Measurements from ENCODE around the gene CCDC12.

The CCDC12 gene

GRCh38 chr3:46954178-46954577, 22.4 kb downstream of the CCDC12 start:
- H3K4me3 ChIP-seq (ENCODE audit: low read depth, low read length) = no peak overlapping the region
- TF ChIP-seq CTCF (IDR thresholded peaks at IDR 0.05; ENCODE audit: borderline replicate concordance, insufficient read depth, low read depth, low read length) = no peak

GRCh38 chr3:46953234-46954010, 23.1 kb downstream of the CCDC12 start:
- no peak for TF ChIP-seq CTCF (IDR thresholded peaks at IDR 0.05; ENCODE audit: borderline replicate concordance, insufficient read depth, low read depth, low read length)
- H3K4me3 ChIP-seq (ENCODE audit: low read depth, low read length) = no peak overlapping the region

GRCh38 chr3:46952813-46953212, 23.7 kb downstream of the CCDC12 start:
- TF ChIP-seq CTCF (IDR thresholded peaks at IDR 0.05; ENCODE audit: borderline replicate concordance, insufficient read depth, low read depth, low read length) = no peak

GRCh38 chr3:46950650-46951241, 25.8 kb downstream of the CCDC12 start:
- H3K4me3 ChIP-seq (ENCODE audit: low read depth, low read length) = no peak overlapping the region
- no peak for TF ChIP-seq CTCF (IDR thresholded peaks at IDR 0.05; ENCODE audit: borderline replicate concordance, insufficient read depth, low read depth, low read length)

More at GRCh38 chr3:46952813-46953212, 23.7 kb downstream of the CCDC12 start:
- no peak overlapping the region for H3K4me3 ChIP-seq (ENCODE audit: low read depth, low read length)

GRCh38 chr3:46950177-46950576, 26.4 kb downstream of the CCDC12 start:
- no peak for TF ChIP-seq CTCF (IDR thresholded peaks at IDR 0.05; ENCODE audit: borderline replicate concordance, insufficient read depth, low read depth, low read length)
- no peak overlapping the region for H3K4me3 ChIP-seq (ENCODE audit: low read depth, low read length)

GRCh38 chr3:46948830-46949671, 27.5 kb downstream of the CCDC12 start:
- no peak for TF ChIP-seq CTCF (IDR thresholded peaks at IDR 0.05; ENCODE audit: borderline replicate concordance, insufficient read depth, low read depth, low read length)
- H3K4me3 ChIP-seq (ENCODE audit: low read depth, low read length) = no peak overlapping the region

Measured in GM12875 (cell line).